GM21390 (cell line): ENCODE results near the gene CACNA1I.

Source experiments
- ATAC-seq: cut with Tn5 transposase; IDR thresholded peaks from one replicate; pipeline ENCODE4 v1.9.1; 2021; ENCODE audit not compliant: unreplicated experiment

Gene CACNA1I

GRCh38 chr22:39713799-39714290 lies 143.3 kb downstream of the CACNA1I start:
- no peak for ATAC-seq

GRCh38 chr22:39714321-39714720 lies 143.8 kb downstream of the CACNA1I start:
- no peak for ATAC-seq

GRCh38 chr22:39715778-39716495 lies 145.4 kb downstream of the CACNA1I start:
- no peak for ATAC-seq

- no peak for ATAC-seq
These were observed 146.0 kb downstream of the CACNA1I start for GRCh38 chr22:39716534-39716933.

GRCh38 chr22:39717099-39717498 lies 146.5 kb downstream of the CACNA1I start:
- ATAC-seq, result no peak

GRCh38 chr22:39718206-39718605 lies 147.7 kb downstream of the CACNA1I start:
- no peak for ATAC-seq

GRCh38 chr22:39718921-39719475 lies 148.4 kb downstream of the CACNA1I start:
- ATAC-seq, result no peak

- no peak for ATAC-seq
These were observed 149.3 kb downstream of the CACNA1I start for GRCh38 chr22:39719559-39720450.

- ATAC-seq, result no peak
These were observed 150.9 kb downstream of the CACNA1I start for GRCh38 chr22:39721206-39722031.

GRCh38 chr22:39722032-39722325 lies 151.4 kb downstream of the CACNA1I start:
- no peak for ATAC-seq

GRCh38 chr22:39722501-39722900 lies 151.9 kb downstream of the CACNA1I start:
- no peak for ATAC-seq

GRCh38 chr22:39723463-39723862 lies 152.9 kb downstream of the CACNA1I start:
- no peak for ATAC-seq

GRCh38 chr22:39723899-39724351 lies 153.4 kb downstream of the CACNA1I start:
- ATAC-seq, result no peak

GRCh38 chr22:39724390-39724789 lies 153.8 kb downstream of the CACNA1I start:
- no peak for ATAC-seq

GRCh38 chr22:39724857-39725256 lies 154.3 kb downstream of the CACNA1I start:
- no peak for ATAC-seq

- no peak for ATAC-seq
These were observed 154.9 kb downstream of the CACNA1I start for GRCh38 chr22:39725351-39726035.

- ATAC-seq, result no peak
These were observed 157.0 kb downstream of the CACNA1I start for GRCh38 chr22:39727541-39727940.

GRCh38 chr22:39728236-39728860 lies 157.8 kb downstream of the CACNA1I start:
- no peak for ATAC-seq

GRCh38 chr22:39729141-39729934 lies 158.8 kb downstream of the CACNA1I start:
- no peak for ATAC-seq
